ENCODE data around the gene POLD2.

POLD2 gene

DNA sequence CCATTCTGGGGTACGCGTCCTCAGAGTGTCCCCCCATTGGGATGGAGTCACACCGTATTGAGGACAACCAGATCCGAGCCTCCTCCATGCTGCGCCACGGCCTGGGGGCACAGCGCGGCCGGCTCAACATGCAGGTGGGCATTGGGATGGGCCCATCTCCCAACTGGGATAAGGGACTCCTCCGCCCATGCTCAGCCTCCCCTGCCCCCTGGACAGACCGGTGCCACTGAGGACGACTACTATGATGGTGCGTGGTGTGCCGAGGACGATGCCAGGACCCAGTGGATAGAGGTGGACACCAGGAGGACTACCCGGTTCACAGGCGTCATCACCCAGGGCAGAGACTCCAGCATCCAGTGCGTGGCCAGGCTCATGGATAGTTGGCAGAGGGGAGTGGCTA lies 13.4 kb downstream of the POLD2 start:
- H3K79me2 ChIP-seq (ENCODE audit: control insufficient read depth, low read length) = no peaks in the 10 kb centered on the region
- TF ChIP-seq EZH2phosphoT487 (IDR thresholded peaks at IDR 0.05; ENCODE audit: borderline replicate concordance, low read length) = no peak
- TF ChIP-seq, protein P1, sequence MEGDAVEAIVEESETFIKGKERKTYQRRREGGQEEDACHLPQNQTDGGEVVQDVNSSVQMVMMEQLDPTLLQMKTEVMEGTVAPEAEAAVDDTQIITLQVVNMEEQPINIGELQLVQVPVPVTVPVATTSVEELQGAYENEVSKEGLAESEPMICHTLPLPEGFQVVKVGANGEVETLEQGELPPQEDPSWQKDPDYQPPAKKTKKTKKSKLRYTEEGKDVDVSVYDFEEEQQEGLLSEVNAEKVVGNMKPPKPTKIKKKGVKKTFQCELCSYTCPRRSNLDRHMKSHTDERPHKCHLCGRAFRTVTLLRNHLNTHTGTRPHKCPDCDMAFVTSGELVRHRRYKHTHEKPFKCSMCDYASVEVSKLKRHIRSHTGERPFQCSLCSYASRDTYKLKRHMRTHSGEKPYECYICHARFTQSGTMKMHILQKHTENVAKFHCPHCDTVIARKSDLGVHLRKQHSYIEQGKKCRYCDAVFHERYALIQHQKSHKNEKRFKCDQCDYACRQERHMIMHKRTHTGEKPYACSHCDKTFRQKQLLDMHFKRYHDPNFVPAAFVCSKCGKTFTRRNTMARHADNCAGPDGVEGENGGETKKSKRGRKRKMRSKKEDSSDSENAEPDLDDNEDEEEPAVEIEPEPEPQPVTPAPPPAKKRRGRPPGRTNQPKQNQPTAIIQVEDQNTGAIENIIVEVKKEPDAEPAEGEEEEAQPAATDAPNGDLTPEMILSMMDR (IDR thresholded peaks at IDR 0.05; ENCODE audit: low read depth, low read length, poor library complexity, severe bottlenecking) = no peak
- H3F3A ChIP-seq (ENCODE audit: control insufficient read depth, insufficient read depth) = no peaks in the 10 kb centered on the region
- no peak overlapping the region for H3K27ac ChIP-seq (ENCODE audit: low read depth, low read length)
- H3K4me1 ChIP-seq (ENCODE audit: control insufficient read depth, low read length) = no peaks in the 10 kb centered on the region
- H3K9me3 ChIP-seq (ENCODE audit: control insufficient read depth, insufficient read depth, low read length) = no peaks in the 10 kb centered on the region
- H3K4me3 ChIP-seq (ENCODE audit: low read length) = no peak overlapping the region
- peaks cover 15% of the 10 kb centered on the region for H3K36me3 ChIP-seq (ENCODE audit: control insufficient read depth, low read length)
- peaks cover 17% of the 10 kb centered on the region for H3K27me3 ChIP-seq (ENCODE audit: control insufficient read depth, low read length)
- H4K20me1 ChIP-seq (ENCODE audit: control insufficient read depth, insufficient read depth, low read depth, low read length) = no peaks in the 10 kb centered on the region
- no peak overlapping the region for H3K4me2 ChIP-seq (ENCODE audit: low read length)
- no peaks in the 10 kb centered on the region for H3K9me2 ChIP-seq (replicated peaks; ENCODE audit: control insufficient read depth, low read length)

DNA sequence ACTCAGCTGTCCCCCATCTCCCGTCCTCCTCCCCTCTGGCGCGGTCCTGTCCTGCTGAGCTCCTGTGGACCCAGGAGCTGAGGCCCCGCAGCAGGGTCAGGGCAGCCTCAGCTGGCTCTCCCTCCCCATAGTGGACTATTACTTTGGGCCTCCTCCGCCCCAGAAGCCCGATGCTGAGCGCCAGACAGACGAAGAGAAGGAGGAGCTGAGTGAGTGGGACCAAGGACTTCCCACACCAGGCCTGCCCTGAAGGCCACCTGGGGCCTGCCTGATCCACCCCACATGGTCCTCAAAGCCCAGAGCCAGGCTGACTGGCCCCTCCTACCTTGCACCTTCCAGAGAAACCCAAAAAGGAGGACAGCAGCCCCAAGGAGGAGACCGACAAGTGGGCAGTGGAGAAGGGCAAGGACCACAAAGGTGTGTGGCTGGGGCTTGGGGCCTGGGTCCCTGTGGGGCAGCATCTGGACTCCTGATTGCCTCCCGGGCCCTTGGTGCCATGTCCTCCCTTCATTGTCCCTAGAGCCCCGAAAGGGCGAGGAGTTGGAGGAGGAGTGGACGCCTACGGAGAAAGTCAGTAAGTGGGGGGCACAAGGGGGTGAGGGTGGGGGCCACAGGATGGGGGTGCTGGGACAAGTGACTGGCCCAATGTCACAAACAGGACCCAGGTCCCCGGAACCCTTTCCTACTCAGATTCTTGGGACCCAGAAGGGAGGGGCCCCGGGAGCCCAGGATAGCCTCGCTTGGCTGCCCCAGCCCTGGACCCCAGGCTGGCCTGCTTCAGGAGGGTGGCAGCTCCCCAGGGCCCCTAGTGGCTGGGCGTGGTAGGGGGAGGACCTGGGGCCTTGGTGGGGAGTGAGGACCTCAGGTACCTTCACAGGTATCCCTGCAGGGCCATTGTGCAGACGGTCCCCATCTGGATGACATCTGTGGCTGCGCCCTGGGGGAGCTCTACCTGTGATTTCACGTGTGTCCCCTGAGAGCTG lies 14.3 kb downstream of the POLD2 start:
- no peaks in the 10 kb centered on the region for H3K79me2 ChIP-seq (ENCODE audit: control insufficient read depth, low read length)
- no peak overlapping the region for H3K27ac ChIP-seq (ENCODE audit: low read depth, low read length)
- peaks cover 25% of the 10 kb centered on the region for H3K27me3 ChIP-seq (ENCODE audit: control insufficient read depth, low read length)
- no peak overlapping the region for H3K4me3 ChIP-seq (ENCODE audit: low read length)
- no peaks in the 10 kb centered on the region for H3K9me3 ChIP-seq (ENCODE audit: control insufficient read depth, insufficient read depth, low read length)
- no peak overlapping the region for H3K4me2 ChIP-seq (ENCODE audit: low read length)
- H3F3A ChIP-seq (ENCODE audit: control insufficient read depth, insufficient read depth) = no peaks in the 10 kb centered on the region
- no peaks in the 10 kb centered on the region for H3K9me2 ChIP-seq (replicated peaks; ENCODE audit: control insufficient read depth, low read length)
- H3K4me1 ChIP-seq (ENCODE audit: control insufficient read depth, low read length) = peaks cover 5% of the 10 kb centered on the region; the same call in 1 of the 2 replicates
- H4K20me1 ChIP-seq (ENCODE audit: control insufficient read depth, insufficient read depth, low read depth, low read length) = no peaks in the 10 kb centered on the region
- peaks cover 5% of the 10 kb centered on the region for H3K36me3 ChIP-seq (ENCODE audit: control insufficient read depth, low read length)
- no peak for TF ChIP-seq EZH2phosphoT487 (IDR thresholded peaks at IDR 0.05; ENCODE audit: borderline replicate concordance, low read length)
- TF ChIP-seq, protein P1 (IDR thresholded peaks at IDR 0.05; ENCODE audit: low read depth, low read length, poor library complexity, severe bottlenecking) = peak; percentile 48

DNA sequence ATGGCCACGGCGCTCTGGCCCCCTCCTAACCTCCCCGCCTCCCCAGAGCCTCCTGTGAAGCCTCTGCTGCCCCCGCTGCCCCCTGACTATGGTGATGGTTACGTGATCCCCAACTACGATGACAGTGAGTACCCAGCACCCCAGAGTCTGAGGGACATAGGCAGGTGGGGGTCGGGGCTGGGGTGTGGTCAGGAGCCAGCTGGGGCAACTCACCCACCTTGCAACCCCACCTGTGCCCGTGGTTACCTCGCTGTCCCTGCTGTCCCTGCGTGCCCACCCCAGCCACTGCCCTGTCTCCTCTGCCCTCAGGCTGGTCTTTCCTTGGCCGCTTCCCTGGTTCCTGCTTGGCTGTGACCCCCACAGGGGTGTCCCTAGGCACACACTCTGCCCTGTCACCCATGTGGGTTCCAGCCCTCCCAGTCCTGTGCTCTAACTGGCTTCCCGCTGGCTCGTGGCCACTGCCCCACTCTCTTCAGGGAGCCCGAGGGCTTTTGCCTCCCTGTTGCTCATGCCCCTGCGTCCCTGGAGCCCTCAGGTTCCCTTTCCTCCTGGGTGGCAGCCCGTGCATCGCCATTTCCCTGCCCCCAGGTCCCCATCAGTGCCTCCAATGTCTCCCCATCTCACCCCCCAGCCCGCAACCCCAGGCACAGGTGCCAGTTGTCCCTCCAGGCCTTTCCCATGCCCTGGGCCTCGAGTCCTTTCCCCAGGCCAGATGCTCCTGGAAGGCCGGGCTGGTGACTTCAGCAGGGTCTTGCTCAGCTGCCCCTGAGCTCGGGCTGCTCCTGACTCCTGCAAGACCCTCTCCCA lies 15.2 kb downstream of the POLD2 start:
- Histone ChIP-seq H3K36me3 (ENCODE audit: control insufficient read depth, low read length) (no peaks in the 10 kb centered on the region), H3K4me1 (ENCODE audit: control insufficient read depth, low read length) (peaks cover 5% of the 10 kb centered on the region; the same call in 1 of the 2 replicates), H3K79me2 (ENCODE audit: control insufficient read depth, low read length) (no peaks in the 10 kb centered on the region), H3K27ac (ENCODE audit: low read depth, low read length) (no peak overlapping the region), H3F3A (ENCODE audit: control insufficient read depth, insufficient read depth) (no peaks in the 10 kb centered on the region), H3K4me2 (ENCODE audit: low read length) (no peak overlapping the region), H4K20me1 (ENCODE audit: control insufficient read depth, insufficient read depth, low read depth, low read length) (no peaks in the 10 kb centered on the region), H3K27me3 (ENCODE audit: control insufficient read depth, low read length) (peaks cover 32% of the 10 kb centered on the region), H3K4me3 (ENCODE audit: low read length) (no peak overlapping the region), H3K9me3 (ENCODE audit: control insufficient read depth, insufficient read depth, low read length) (no peaks in the 10 kb centered on the region), H3K9me2 (replicated peaks; ENCODE audit: control insufficient read depth, low read length) (no peaks in the 10 kb centered on the region)
- TF ChIP-seq EZH2phosphoT487 (IDR thresholded peaks at IDR 0.05; ENCODE audit: borderline replicate concordance, low read length) = no peak
- TF ChIP-seq, protein P1 (IDR thresholded peaks at IDR 0.05; ENCODE audit: low read depth, low read length, poor library complexity, severe bottlenecking) = no peak

Measured in DOHH2 (cell line).